Measurements from ENCODE around the gene LRMDA.

LRMDA gene

GRCh38 chr10:75648854-75649253 lies 217.4 kb downstream of the LRMDA start:
- TF ChIP-seq TCF12 (IDR thresholded peaks at IDR 0.05; ENCODE audit: low read depth) (no peak), USF1 (IDR thresholded peaks at IDR 0.05) (no peak), EP300 (IDR thresholded peaks at IDR 0.05; ENCODE audit: borderline replicate concordance) (no peak), CEBPB (IDR thresholded peaks at IDR 0.05) (no peak; the same call in 1 of the 2 replicates), TEAD4 (IDR thresholded peaks at IDR 0.05) (no peak), YY1 (IDR thresholded peaks at IDR 0.05; ENCODE audit: low read depth) (no peak), TAF1 (IDR thresholded peaks at IDR 0.05; ENCODE audit: low read depth) (no peak), FOXM1 (IDR thresholded peaks at IDR 0.05; ENCODE audit: borderline replicate concordance, low read depth) (no peak), MAX (IDR thresholded peaks at IDR 0.05) (no peak), CREB1 (IDR thresholded peaks at IDR 0.05; ENCODE audit: low read depth) (no peak), RAD21 (IDR thresholded peaks at IDR 0.05; ENCODE audit: low read depth) (no peak), EGR1 (IDR thresholded peaks at IDR 0.05) (no peak), NFIC (IDR thresholded peaks at IDR 0.05) (no peak), REST (IDR thresholded peaks at IDR 0.05; ENCODE audit: low read depth) (no peak), ZBTB7A (IDR thresholded peaks at IDR 0.05; ENCODE audit: low read depth) (no peak)

GRCh38 chr10:75649466-75649865 lies 218.0 kb downstream of the LRMDA start:
- TF ChIP-seq ZBTB7A (IDR thresholded peaks at IDR 0.05; ENCODE audit: low read depth) (no peak), EP300 (IDR thresholded peaks at IDR 0.05; ENCODE audit: borderline replicate concordance) (no peak), NFIC (IDR thresholded peaks at IDR 0.05) (no peak), TAF1 (IDR thresholded peaks at IDR 0.05; ENCODE audit: low read depth) (no peak), EGR1 (IDR thresholded peaks at IDR 0.05) (no peak), USF1 (IDR thresholded peaks at IDR 0.05) (no peak), RAD21 (IDR thresholded peaks at IDR 0.05; ENCODE audit: low read depth) (no peak), FOXM1 (IDR thresholded peaks at IDR 0.05; ENCODE audit: borderline replicate concordance, low read depth) (no peak)

DNA sequence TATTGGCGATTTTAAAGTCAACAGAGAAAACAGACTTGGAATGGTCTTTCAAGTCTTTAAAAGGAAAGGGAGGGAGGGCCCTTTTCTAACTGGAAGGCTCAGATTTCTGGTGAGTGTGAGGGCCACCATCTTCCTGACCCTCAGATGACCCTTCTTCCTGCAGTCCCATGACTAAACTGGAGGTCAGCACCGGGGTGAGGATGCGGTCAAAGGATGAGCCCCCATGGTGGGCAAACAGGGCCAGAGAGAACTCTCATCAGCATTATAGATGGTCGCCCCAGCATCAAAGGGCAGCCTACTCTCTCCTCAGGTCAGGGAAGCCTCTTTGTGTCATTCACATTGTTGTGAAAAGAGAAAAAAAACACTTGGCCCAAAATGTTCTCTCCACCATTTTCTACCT lies 219.2 kb downstream of the LRMDA start:
- TF ChIP-seq TCF12 (IDR thresholded peaks at IDR 0.05; ENCODE audit: low read depth) (no peak), CEBPB (IDR thresholded peaks at IDR 0.05) (no peak), EGR1 (IDR thresholded peaks at IDR 0.05) (no peak), NFIC (IDR thresholded peaks at IDR 0.05) (no peak), EP300 (IDR thresholded peaks at IDR 0.05; ENCODE audit: borderline replicate concordance) (no peak), TEAD4 (IDR thresholded peaks at IDR 0.05) (no peak), REST (IDR thresholded peaks at IDR 0.05; ENCODE audit: low read depth) (no peak), YY1 (IDR thresholded peaks at IDR 0.05; ENCODE audit: low read depth) (no peak)

GRCh38 chr10:75651417-75651816 lies 220.0 kb downstream of the LRMDA start:
- peak; percentile 25 for TF ChIP-seq RAD21 (IDR thresholded peaks at IDR 0.05; ENCODE audit: low read depth)
- TF ChIP-seq TCF12 (IDR thresholded peaks at IDR 0.05; ENCODE audit: low read depth): no peak

DNA sequence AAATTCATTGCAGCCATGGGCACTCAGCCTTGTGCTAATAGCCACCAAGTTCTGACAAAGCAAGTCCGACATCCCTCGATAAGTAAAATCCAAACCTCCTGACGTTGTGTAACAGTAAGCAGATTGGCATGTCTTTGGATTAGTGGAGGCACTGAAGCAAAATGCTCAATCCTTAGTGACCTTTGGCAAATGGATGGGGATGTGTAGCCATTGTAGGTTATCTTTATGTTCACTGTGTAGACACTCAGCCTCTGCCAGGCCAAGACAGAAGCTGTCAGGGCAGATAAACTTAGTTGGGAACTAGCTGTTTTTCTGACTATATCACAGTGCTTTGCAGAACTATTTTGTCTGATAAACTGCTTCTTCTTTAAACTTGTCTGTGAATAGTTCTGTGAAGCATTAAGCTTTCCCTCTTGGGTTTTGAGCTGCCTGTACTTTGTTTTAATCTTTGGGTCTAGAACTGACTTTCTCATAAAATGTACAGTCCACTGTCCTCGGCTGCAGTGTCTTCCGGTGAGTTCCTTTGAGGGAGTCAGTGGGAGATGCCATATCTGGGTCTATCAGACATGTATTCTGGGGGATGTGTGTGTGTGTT lies 220.8 kb downstream of the LRMDA start:
- TF ChIP-seq RAD21 (IDR thresholded peaks at IDR 0.05; ENCODE audit: low read depth): no peak
- TF ChIP-seq EP300 (IDR thresholded peaks at IDR 0.05; ENCODE audit: borderline replicate concordance): no peak
- TF ChIP-seq TEAD4 (IDR thresholded peaks at IDR 0.05): no peak
- no peak for TF ChIP-seq TCF12 (IDR thresholded peaks at IDR 0.05; ENCODE audit: low read depth)
- TF ChIP-seq ZBTB7A (IDR thresholded peaks at IDR 0.05; ENCODE audit: low read depth): no peak
- TF ChIP-seq CREB1 (IDR thresholded peaks at IDR 0.05; ENCODE audit: low read depth): no peak

- TF ChIP-seq EGR1 (IDR thresholded peaks at IDR 0.05) (no peak), TCF12 (IDR thresholded peaks at IDR 0.05; ENCODE audit: low read depth) (no peak), NFIC (IDR thresholded peaks at IDR 0.05) (no peak), FOXM1 (IDR thresholded peaks at IDR 0.05; ENCODE audit: borderline replicate concordance, low read depth) (no peak), MAX (IDR thresholded peaks at IDR 0.05) (no peak), EP300 (IDR thresholded peaks at IDR 0.05; ENCODE audit: borderline replicate concordance) (no peak)
Observed at GRCh38 chr10:75653761-75654160, 222.3 kb downstream of the LRMDA start.

Measured in Ishikawa (cell line).